NK-92 treated with Interleukin-12 subunit alpha and Interleukin-12 subunit beta, amount 100 ng/mL, for 24 hours (cell line): ENCODE results near the gene ID1.
"Not testable (repeated sequence)": the region's sequence is repeated elsewhere in the genome, so short reads cannot be mapped to it uniquely, and the experiment has no call there.

ENCODE experiments used
- DNase-seq: peaks from one replicate; lab custom pipeline; 2025; lab: John Stamatoyannopoulos, UW

ID1 gene

DNA sequence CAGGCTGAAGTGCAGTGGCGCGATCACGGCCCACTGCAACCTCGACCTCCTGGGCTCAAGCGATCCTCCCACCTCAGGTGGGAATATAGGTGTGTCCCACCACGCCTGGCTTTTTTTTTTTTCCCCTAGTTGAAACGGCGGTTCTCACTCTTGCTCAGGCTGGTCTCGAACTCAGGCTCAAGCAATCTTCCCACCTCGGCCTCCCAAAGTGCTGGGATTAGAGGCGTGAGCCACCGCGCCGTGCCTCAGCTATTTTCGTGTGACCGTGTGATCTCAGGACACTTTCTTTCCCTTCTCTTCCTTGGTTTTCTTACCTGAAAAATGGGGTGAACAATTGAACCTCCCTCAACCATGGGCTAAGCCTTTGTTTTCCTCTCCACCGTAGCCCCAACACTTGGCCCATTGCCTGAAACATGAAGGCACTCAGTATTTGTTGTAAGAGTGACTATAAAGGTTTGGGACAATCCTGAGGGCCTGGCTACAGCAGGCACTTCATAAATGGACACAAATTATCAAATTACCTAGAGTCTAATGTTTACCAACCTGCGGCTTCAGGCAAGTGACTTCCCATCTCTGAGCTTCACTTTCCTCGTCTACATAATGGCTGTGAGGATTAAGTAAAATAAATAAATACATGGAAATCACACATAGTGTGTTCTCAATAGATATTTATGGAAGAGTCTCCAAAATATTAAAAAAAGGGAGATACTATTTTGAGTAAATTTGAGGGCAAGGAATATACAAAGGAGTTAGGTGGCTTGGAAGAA lies 31.4 kb upstream of the ID1 start:
- no peak for DNase-seq

DNA sequence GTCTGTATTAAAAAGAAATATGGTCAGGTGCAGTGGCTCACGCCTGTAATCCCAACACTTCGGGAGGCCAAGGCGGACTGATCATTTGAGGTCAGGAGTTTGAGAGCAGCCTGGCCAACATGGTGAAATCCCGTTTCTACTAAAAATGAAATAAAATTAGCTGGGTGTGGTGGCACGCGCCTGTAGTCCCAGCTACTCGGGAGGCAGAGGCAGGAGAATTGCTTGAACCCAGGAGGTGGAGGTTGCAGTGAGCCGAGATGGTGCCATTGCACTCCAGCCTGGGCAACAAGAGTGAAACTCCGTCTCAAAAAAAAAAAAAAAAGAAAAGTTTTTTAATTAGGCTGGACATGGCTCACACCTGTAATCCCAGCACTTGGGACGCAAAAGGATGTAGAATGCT lies 30.1 kb upstream of the ID1 start:
- not testable (repeated sequence) for DNase-seq

DNA sequence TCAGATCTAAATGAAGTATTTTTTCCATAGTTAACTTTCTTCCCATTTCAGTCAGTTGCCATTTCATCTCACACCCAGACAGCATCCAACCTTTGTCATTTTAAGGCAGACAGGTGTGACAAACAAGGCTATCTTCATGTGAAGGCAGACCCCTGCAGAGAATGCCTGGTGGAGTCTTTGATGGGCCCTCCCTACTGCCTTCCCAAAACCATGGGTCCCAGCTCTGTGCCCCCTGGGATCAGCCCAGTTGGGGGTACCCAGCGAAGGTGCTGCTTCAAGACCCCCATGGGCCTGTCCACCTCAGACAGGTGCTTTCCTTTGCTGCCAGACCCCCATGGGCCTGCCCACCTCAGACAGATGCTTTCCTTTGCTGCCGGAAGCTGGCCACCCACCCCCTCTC lies 28.3 kb upstream of the ID1 start:
- no peak for DNase-seq

DNA sequence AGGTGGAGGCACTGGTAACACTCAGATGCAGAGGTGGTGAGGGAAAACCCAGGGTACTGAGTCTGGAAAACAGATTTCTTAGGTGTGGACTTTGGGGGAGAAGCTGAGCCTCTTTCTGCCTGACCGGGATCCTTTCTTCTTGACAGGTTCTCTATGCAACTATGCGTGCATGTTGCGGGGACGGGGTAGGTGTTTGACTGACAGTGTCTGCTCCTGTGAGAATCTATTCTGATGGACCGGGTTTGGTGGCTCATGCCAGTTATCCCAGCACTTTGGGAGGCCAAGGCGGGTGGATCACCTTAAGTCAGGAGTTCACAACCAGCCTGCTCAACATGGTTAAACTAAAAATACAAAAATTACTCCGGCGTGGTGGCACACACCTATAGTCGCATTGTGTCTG lies 27.9 kb upstream of the ID1 start:
- DNase-seq, result no peak

DNA sequence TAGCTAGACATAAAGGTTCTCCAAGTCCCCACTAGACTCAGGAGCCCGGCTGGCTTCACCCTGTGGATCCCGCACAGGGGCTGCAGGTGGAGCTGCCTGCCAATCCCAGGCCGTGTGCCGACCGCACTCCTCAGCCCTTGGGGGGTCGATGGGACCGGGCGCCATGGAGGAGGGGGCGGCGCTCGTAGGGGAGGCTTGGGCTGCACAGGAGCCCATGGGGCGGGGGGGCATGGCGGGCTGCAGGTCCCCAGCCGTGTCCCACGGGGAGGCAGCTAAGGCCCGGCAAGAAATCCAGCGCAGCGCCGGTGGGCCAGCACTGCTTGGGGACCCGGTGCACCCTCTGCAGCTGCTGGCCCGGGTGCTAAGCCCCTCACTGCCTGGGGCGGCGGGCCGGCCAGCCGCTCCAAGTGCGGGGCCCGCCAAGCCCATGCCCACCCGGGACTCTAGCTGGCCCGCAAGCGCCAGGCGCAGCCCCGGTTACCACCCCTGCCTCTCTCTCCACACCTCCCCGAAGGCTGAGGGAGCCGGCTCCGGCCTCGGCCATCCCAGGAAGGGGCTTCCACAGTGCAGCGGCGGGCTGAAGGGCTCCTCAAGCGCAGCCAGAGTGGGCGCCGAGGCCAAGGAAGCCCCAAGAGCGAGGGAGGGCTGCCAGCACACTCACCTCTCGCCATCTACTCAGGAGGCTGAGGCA lies 26.5 kb upstream of the ID1 start:
- no peak for DNase-seq

DNA sequence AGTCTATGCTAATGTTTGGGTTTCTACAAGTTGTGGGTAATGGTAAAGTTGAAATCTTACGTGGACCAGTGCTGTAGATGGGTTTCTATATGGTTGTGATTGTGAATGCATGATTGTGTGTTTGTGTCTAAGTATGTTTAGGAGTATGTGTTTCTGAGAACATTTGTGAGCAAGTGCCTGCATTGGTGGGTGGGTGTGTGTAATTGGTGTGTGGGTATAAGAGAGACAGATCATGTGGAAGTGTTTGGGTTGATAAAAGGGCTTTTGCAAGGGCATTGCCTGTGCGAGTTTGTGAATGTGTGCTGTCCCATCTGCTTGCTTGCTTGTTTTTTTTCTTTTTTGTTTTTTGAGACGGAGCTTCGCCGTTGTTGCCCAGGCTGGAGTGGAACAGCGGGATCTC lies 25.8 kb upstream of the ID1 start:
- no peak for DNase-seq

DNA sequence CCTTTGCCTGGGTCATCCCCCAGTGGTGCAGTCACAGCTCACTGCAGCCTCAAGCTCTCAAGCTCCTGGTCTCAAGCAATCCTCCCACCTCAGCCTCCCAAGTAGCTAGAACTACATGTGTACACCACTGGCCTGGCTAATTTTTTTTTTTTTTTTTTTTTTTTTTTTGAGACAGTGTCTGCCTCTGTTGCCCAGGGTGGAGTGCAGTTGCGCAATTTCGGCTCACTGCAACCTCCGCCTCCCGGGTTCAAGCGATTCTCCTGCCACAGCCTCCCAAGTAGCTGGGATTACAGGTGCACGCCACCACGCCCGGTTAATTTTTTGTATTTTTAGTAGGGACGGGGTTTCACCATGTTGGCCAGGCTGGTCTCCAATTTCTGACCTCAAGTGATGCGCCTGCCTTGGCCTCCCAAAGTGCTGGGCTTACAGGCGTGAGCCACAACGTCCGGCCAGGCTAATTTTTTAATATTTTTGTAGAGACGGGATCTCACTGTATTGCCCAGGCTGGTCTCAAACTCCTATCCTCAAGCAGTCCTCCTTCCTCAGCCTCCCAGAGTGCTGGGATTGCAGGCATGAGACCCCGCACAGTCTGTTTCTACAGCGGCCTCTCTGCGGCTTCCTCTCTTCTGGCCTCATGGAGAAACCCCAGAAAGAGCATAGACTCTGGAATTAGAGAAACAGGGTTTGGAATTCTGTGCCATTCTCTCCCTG lies 25.0 kb upstream of the ID1 start:
- DNase-seq, result not testable (repeated sequence)

DNA sequence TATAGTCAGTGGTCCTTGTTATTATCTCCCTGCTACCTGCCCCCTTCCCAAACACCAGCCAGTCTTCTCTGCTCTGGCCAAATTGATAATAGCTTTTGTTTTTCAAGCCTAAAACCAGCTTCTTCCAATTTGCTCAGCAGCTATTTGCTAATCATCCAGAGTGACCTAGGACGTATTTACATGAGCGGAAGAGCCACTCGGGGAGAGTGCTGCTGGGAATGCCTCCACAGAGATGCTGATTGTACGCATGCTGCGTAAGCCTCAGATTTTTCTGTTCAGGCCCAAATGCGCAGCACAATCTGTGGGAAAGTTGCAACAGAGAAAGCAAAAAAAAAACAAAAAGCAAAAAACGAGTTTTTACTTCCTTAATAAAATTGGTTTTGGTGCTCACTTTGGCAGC lies 24.4 kb upstream of the ID1 start:
- no peak for DNase-seq

DNA sequence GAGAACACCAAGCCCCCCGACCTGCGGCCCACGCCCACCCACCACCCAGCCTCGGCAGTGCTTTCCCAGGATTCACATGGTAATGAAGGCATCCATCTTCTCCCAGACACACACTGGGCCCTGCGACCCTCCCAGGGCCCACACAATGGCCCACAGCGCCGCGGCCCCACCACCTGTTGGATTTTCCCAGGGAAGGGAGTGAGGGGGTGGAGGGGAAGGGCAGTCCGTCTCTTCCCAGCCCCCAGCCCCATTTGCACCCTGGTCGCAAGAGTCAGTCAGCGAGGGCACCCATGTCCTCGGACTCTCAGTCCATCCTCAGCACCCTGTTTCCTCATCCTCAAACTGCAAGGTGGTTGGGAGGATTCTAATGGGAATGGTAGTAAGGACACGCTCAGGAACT lies 23.7 kb upstream of the ID1 start:
- DNase-seq, result no peak

DNA sequence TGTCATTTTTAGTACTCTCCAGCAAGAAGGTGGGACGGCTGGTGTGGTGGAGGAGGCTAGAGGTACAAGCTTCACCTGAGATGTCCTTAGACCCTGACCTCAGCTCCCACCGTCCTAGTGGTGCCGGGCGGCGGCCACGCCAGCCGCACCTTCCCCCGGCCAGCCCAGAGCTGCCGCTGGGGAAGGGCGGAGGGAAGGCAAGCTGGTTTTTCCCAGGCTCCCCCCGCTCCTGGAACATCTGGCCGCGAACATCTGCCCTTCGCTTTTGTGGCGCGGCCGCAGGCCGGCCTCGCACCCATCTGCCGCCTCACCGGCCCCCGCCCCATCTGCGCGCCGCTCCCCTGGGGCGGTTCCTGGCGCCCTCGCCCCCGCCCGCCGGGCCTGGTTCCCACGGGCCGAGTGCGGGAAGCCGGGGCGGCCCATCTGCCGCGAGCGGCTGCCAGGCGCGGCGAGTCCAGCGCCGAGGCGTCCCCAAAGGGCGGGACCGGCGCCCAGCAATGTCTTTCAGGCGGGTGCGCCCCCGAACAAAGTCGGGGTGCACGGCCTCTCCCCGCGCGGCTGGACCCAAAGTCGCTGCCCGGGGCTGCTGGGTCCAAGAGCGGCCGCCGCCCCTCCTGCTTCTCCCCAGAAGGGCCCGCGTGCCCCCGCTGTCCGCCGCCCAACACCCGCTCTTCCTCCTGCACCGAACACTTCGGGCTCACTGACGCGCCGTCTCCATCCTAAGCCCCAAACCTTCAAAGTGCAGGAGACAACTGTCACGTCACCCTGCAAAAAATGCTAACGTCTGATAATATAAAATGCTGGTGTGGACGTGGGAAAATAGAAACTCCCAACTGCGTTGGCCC lies 17.3 kb upstream of the ID1 start:
- DNase-seq, result no peak

DNA sequence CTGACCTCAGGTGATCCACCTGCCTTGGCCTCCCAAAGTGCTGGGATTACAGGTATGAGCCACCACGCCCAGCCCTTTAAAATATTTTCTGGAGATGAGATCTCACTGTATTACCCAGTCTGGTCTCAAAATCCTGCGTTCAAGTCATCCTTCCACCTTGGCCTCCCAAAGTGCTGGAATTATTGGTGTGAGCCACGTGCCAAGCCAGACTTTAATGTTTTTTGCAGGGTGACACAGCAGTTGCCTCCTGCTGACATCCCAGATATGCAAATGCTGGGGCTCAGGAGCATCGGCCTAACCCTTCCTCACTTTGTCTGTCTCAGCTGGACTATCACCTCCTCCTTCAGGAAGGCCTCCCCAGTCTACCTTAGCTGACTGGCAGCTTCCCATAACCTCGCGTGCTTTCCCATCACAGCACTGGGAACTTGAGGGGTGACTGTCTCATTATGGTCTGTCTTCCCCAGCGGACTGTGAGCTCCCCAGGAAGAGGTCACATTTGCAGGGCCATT lies 14.3 kb upstream of the ID1 start:
- DNase-seq, result no peak

DNA sequence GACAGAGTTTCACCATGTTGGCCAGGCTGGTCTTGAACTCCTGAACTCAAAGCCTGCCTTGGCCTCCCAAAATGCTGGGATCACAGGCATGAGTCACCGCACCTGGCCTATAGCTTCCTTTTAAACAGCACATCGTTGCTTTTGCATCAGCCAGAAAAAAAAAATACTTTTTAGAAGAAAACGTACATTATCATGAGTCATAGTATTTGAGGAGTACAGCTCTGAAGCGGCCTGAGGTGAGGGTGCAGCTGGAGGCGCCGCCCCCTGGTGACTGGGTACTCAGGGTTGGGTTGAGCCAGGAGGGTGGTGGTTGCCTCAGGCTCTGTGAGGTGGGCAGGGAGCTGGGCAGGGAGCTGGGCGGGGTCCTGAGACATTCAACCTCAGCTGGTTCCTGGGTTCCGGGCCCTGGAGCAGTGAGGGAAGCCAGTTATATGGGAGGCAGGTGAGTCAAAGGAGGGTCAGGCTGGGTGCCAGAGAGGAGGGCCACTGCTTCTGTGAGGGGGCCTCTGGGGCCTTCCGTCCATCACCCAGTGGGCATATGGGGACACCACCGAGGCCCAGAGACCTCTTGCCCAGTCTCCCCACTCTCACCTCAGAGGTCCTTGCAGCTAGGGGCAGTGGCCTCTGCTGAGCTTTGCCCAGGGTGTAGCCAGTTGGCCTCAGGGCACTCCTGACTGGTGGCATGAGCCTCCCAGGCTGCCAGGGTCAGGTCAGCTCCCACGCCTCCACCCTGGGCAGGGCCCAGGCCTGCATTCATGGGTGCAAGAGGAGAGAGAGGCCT lies 11.7 kb upstream of the ID1 start:
- DNase-seq, result no peak

DNA sequence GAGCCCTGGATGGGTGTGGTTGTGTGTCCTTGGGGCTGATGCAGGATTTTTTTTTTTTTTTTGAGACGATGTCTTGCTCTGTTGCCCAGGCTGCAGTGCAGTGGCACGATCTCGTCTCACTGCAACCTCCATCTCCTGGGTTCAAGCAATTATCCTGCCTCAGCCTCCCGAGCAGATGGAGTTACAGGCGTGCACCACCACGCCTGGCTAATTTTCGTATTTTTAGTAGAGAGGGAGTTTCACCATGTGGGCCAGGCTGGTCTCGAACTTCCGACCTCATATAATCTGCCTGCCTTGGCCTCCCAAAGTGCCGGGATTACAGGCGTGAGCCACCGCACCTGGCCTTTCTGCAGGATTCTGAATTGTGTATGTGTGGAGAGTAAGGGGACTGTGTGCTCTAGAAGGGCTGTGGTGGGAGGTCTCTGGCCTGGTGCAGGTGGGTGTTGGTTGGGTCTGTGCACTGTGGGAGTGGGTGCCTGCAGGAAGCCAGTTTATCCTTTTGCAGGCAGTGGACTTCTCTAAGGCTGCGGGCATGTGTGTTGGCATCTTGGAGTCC lies 11.0 kb upstream of the ID1 start:
- no peak for DNase-seq

DNA sequence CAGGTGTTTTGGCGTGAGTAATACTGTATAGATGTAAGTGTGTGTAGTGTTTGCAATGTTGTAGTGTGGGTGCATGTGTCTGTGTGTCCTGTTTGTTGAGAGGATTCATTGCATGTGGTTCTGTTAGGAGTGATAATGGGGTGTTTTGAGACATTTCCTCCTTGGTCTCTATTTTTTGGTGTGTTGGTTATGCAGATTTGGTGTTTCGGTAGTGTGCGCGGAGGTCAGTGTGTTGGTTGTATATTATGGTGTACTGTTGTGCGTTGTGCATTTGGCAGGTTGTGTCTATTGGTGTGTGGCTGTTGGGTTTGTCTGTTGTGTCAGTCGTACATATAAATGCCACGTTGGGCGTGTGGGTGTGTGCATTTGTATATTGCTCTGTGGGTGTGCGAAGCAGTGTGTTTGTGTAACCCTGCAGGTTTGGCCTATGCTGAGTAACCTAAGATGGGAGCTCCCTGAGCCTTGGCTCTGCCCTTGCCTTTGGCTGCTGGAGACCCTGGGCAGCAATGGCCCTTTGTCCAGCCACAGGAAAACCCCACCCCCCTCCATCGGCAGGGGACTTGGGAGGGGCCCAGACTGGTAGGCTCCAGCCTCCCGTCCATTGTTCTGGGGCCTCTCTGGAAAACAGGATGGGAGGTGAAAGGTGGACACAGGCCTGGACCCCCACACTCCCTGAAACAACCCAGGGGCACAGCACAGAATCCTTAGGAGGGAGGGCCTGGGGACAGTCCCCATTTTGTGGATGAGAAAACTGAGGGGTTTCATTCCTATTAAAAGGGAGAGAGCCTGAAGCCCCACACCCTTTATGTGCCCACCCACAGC lies 10.3 kb upstream of the ID1 start:
- no peak for DNase-seq

DNA sequence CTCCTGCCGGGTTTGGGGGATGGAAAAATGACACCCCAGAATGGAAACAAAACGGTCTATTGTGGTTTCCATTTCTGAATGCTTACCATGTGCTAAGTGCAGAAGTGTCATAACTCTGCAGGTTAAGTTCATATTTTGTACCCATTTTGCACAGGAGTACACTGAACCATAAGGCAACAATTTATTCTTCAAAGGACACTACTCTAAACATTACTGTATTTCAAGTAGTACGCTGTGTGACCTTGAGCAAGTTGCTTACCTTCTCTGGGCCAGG lies 9.8 kb upstream of the ID1 start:
- no peak for DNase-seq

DNA sequence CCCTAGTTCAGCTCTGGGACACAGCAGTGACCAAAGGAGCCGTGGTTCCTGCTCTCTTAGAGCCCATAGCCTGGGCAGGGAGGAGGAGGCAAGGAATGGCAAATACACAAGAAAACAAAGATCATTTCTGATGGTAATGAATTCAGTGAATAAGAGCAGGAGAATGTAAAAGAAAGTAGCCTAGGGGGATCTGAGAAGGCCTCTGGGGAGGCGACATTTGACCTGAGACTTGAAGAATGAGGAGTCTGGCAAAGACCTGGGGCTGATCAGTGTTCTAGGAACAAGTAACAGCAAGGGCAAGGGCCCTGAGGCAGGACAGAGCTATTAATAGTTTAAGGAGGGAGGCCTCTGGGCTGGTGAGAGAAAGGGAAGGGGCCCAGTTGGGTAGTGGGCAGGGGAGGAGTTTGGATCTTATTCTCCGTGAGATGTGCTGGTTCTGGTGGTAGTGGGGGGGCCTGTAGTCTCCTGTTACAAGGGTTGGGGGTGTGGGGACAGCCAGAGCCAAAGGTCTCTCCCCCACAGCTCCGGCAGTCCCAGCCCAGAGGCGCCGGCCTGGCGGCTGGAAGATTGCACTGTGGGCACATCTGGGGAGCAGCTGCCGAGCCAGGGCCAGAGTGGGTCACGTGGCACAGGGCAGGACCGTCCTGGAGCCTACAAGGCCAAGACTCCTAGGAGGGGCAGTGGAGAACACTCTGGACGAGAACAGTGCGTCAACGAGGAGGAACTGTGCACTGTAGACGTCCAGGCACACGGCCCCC lies 9.3 kb upstream of the ID1 start:
- DNase-seq, result no peak

DNA sequence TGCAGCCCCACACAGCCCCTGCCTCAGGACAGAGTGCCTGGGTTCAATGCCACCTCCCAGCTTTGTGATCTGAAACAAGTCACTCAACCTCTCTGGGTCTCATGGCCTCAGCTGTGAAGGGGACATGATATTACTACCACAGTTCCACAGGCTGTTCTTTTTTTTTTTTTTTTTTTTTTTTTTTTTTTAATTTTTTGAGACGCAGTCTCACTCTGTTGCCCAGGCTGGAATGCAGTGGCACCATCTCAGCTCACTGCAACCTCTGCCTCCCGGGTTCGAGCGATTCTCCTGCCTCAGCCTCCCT lies 8.7 kb upstream of the ID1 start:
- not testable (repeated sequence) for DNase-seq

DNA sequence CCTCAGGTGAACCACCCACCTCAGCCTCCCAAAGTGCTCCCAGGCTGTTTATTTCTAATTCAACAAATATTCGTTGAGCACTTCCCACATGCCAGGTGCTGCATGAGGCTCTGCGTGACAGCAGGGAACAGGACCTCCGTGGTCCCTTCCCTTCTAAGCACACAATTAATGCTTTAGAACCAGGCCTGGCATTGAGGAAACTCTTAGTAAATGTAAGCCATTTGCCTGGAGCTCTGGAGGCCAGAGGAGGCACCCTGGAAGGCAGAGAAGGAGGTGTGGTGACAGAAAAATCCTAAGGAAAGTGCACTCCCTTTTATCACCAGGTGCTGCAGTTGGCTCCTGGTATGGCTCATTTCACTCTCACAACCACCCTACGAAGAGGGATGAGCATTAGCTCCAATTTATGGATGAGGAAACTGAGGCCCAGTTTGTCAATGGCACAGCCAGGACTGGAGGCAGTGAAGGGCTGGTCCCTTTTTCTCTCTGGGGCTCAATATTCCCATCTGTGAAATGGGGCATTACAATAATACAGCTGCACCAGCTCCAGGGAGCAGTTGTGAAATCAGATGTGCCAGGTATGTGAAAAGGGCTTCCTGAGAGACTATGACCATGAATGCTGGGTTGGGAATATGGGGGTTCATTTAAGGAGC lies 8.1 kb upstream of the ID1 start:
- DNase-seq, result no peak

DNA sequence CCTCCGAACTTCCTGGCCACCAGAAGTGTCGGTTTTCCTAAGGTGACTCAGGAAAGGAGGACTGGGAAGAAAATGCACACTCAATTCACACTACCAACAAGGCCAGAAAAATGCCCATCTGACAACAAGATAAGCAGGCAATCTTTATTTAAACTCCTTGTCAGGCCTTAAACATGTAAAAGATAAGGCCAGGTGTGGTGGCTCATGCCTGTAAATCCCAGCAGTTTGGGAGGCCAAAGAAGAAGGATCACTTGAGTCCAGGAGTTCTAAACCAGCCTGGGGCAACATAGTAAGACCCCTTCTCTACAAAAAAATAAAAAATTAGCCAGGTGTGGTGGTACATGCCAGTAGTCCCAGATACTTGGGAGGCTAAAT lies 7.6 kb upstream of the ID1 start:
- DNase-seq, result no peak
